ENCODE measurements around the gene ACOXL.
"Not testable (repeated sequence)": the region's sequence is repeated elsewhere in the genome, so short reads cannot be mapped to it uniquely, and the experiment has no call there.

ACOXL gene

DNA sequence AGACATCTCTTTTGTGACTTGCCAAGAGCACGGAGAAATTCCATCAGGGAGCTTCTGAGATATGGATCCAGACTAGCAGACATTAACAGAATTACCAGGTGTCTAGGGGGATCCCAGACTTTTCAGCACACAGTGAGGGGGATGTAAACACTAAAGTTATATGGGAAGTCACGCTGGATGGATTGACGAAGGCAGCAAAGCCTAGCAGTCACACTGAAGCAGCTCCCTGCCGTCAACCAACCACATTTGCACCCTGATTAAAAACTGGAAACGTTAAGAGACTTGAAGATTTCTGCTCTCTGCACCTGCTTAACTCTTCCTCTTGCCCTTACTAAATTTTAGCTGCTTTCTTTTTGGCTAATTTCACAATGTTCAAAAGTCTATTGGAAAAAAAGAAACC, 325.9 kb downstream of the ACOXL start:
- peaks cover 17% of the 10 kb centered on the region for H3K4me1 ChIP-seq (ENCODE audit: control insufficient read depth, insufficient read depth, low read length)
- 73 to 75% methylated on average over 5 of the region's 5 CpGs for WGBS, 2 experiments
- no peak overlapping the region for H3K27ac ChIP-seq (ENCODE audit: insufficient read depth, low read depth, low read length, poor library complexity, severe bottlenecking)
- no peaks in the 10 kb centered on the region for H3K9me3 ChIP-seq (ENCODE audit: control insufficient read depth, low read length)
- no peaks in the 10 kb centered on the region for H3K27me3 ChIP-seq (ENCODE audit: control insufficient read depth, insufficient read depth, low read length, poor library complexity, severe bottlenecking)
- no peaks in the 10 kb centered on the region for H3K36me3 ChIP-seq (ENCODE audit: control insufficient read depth, insufficient read depth, low read length)
- no peak overlapping the region for H3K4me3 ChIP-seq (ENCODE audit: insufficient read depth, low read depth, low read length)

DNA sequence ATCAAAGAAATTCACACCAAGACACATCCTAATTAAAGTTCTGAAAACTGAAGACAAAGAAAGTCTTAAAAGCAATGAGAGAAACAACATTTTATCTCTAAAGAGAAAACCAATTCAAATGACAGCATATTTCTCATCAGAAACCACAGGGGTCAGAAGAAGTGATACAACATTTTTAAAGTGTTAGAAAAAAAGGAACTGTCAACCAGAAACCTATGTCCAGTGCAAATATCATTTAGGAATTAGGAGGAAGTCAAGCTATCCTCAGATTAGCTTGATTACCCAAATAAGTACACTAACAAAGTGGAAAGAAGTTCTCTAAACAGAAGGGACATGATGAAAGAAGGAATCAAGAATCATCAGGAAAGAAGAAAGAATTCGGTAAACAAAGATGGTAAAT, 328.8 kb downstream of the ACOXL start:
- no peak overlapping the region for H3K27ac ChIP-seq (ENCODE audit: insufficient read depth, low read depth, low read length, poor library complexity, severe bottlenecking)

DNA sequence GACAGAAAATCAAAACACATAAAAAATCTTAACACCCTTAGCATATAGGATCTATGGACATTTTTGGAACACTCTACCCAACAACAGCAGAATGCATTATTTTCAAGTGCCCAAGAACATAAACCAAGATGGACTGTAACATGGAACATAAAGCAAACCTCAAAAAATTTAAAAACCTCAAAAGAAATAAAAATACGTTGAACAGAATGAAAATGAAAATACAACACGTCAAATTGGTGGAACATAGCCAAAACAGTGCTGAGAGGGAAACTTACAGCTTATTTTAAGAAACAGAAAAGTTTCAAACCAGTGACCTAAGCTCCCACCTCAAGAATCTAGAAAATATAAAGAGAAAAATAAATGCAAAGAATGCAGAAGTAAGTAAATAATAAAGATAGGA, 330.0 kb downstream of the ACOXL start:
- Histone ChIP-seq H3K4me3 (ENCODE audit: insufficient read depth, low read depth, low read length) (no peak overlapping the region), H3K27me3 (ENCODE audit: control insufficient read depth, insufficient read depth, low read length, poor library complexity, severe bottlenecking) (no peaks in the 10 kb centered on the region), H3K36me3 (ENCODE audit: control insufficient read depth, insufficient read depth, low read length) (no peaks in the 10 kb centered on the region), H3K9me3 (ENCODE audit: control insufficient read depth, low read length) (no peaks in the 10 kb centered on the region), H3K4me1 (ENCODE audit: control insufficient read depth, insufficient read depth, low read length) (no peaks in the 10 kb centered on the region), H3K27ac (ENCODE audit: insufficient read depth, low read depth, low read length, poor library complexity, severe bottlenecking) (no peak overlapping the region)
- 78 to 95% methylated on average over 2 of the region's 2 CpGs for WGBS, 2 experiments

More for the DNA sequence above, 328.8 kb downstream of the ACOXL start:
- no peaks in the 10 kb centered on the region for H3K9me3 ChIP-seq (ENCODE audit: control insufficient read depth, low read length)
- WGBS, 2 experiments: 90 to 100% methylated on average over 1 of the region's 1 CpG
- no peaks in the 10 kb centered on the region for H3K36me3 ChIP-seq (ENCODE audit: control insufficient read depth, insufficient read depth, low read length)
- no peak overlapping the region for H3K4me3 ChIP-seq (ENCODE audit: insufficient read depth, low read depth, low read length)
- H3K4me1 ChIP-seq (ENCODE audit: control insufficient read depth, insufficient read depth, low read length): no peaks in the 10 kb centered on the region
- H3K27me3 ChIP-seq (ENCODE audit: control insufficient read depth, insufficient read depth, low read length, poor library complexity, severe bottlenecking): no peaks in the 10 kb centered on the region

DNA sequence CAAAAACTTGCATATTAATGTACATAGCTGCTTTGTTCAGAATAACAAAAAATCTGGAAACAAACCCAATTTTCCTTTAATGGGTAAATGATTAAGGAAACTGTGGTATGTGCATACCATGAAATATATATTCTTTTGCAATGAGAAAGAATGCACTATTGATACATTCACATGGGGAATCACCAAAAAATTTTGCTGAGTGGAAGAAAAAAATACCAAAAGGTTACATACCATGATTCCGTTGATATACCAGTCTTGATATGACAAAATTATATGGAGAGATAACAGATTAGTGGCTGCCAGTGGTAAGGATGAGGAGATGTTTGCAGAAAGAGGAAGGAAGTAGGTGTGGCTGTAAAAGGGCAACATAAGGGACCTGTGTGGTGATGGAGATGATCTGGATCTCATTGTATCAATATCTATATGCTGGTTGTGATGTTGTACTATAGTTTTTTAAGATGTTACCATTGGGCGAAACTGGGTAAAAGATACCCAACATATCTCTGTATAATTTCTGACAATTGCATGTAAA, 333.8 kb downstream of the ACOXL start:
- no peaks in the 10 kb centered on the region for H3K27me3 ChIP-seq (ENCODE audit: control insufficient read depth, insufficient read depth, low read length, poor library complexity, severe bottlenecking)
- H3K36me3 ChIP-seq (ENCODE audit: control insufficient read depth, insufficient read depth, low read length): no peaks in the 10 kb centered on the region
- 100% methylated on average over 1 of the region's 2 CpGs for WGBS, 2 experiments
- H3K4me3 ChIP-seq (ENCODE audit: insufficient read depth, low read depth, low read length): no peak overlapping the region
- no peak overlapping the region for H3K27ac ChIP-seq (ENCODE audit: insufficient read depth, low read depth, low read length, poor library complexity, severe bottlenecking)
- no peaks in the 10 kb centered on the region for H3K4me1 ChIP-seq (ENCODE audit: control insufficient read depth, insufficient read depth, low read length)
- H3K9me3 ChIP-seq (ENCODE audit: control insufficient read depth, low read length): no peaks in the 10 kb centered on the region

DNA sequence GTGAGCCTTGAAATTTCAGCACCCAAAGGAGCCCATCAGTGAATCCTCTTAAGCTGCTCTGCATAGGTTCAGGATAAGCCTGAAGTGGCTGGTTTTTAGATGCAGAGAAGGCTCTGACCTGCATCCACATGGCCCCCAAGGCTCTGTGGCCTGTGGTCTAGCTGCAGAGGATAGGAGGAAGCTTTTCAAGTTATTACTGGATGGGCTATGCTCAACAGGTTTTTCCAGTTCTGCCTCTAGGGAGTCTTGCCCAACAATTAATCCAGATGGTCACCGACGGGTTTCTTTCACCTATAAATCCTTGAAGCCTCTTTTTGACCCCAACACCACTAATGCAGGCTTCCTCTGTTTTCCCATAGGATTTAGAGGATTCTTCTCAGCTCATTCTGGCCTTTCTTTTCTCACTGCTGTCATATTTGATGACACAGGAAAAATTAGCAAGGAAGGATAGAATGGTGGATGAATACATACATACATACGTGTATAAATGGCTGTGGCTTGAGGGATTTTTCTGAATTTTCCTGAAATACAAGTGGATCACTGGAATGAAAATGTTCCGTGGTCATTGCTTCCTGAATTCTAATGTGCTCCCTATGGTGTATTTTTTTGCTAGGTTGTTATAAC, 336.2 kb downstream of the ACOXL start:
- no peaks in the 10 kb centered on the region for H3K27me3 ChIP-seq (ENCODE audit: control insufficient read depth, insufficient read depth, low read length, poor library complexity, severe bottlenecking)
- H3K36me3 ChIP-seq (ENCODE audit: control insufficient read depth, insufficient read depth, low read length): no peaks in the 10 kb centered on the region
- H3K4me3 ChIP-seq (ENCODE audit: insufficient read depth, low read depth, low read length): no peak overlapping the region
- H3K4me1 ChIP-seq (ENCODE audit: control insufficient read depth, insufficient read depth, low read length): no peaks in the 10 kb centered on the region
- no peak overlapping the region for H3K27ac ChIP-seq (ENCODE audit: insufficient read depth, low read depth, low read length, poor library complexity, severe bottlenecking)
- no peaks in the 10 kb centered on the region for H3K9me3 ChIP-seq (ENCODE audit: control insufficient read depth, low read length)
- 87 to 90% methylated on average over 4 of the region's 4 CpGs for WGBS, 2 experiments

DNA sequence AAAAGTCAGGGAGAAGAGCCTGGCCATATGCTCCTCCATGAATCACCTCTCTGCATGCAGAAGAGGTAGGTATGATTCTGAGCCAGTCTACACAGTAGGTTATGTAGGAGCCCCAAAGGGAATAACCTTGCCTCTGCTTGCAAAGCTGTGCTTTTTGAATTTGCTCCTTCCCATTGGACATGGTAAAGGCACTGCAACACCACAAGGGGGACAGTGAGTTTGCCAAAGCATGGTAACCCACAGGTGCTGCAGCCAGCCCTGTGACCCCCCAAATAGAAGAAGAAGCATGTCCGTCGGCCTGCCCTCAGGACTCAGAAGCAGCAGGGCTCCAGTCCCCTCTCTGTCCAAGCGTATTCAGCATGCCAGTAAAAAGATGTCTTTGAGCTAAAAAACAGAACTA, 337.3 kb downstream of the ACOXL start:
- H3K4me1 ChIP-seq (ENCODE audit: control insufficient read depth, insufficient read depth, low read length): no peaks in the 10 kb centered on the region
- H3K27ac ChIP-seq (ENCODE audit: insufficient read depth, low read depth, low read length, poor library complexity, severe bottlenecking): no peak overlapping the region
- no peaks in the 10 kb centered on the region for H3K36me3 ChIP-seq (ENCODE audit: control insufficient read depth, insufficient read depth, low read length)
- H3K4me3 ChIP-seq (ENCODE audit: insufficient read depth, low read depth, low read length): no peak overlapping the region
- no peaks in the 10 kb centered on the region for H3K27me3 ChIP-seq (ENCODE audit: control insufficient read depth, insufficient read depth, low read length, poor library complexity, severe bottlenecking)
- 88 to 90% methylated on average over 3 of the region's 3 CpGs for WGBS, 2 experiments
- no peaks in the 10 kb centered on the region for H3K9me3 ChIP-seq (ENCODE audit: control insufficient read depth, low read length)

DNA sequence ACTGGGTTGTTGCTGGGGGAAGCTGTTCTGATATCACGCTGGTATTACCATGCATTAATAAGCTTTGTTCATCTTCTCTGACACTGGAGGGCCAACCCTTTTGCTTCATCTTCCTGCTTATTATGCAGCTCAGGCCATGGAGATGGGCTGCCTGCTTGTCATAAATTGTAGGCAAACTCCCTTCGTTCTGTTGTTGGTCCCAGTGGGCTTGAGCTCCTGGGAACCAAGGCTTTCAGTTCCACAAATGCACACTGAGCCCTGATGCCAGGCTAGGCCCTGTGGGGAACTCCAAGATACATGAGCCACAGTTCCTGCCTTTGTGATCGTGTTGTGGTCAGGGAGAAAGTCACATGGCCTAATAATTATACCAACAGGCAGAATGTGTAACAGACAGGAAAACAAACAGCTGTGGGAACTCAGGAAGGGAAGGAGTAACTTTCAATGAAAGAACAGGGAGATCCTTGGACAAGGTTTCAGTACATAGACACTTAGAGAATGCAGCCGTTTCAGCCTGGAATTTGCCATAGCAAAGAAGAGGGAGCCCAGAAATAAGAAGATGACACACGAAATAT, 339.3 kb downstream of the ACOXL start:
- Histone ChIP-seq H3K27ac (ENCODE audit: insufficient read depth, low read depth, low read length, poor library complexity, severe bottlenecking) (no peak overlapping the region), H3K4me3 (ENCODE audit: insufficient read depth, low read depth, low read length) (no peak overlapping the region), H3K27me3 (ENCODE audit: control insufficient read depth, insufficient read depth, low read length, poor library complexity, severe bottlenecking) (no peaks in the 10 kb centered on the region), H3K9me3 (ENCODE audit: control insufficient read depth, low read length) (no peaks in the 10 kb centered on the region), H3K36me3 (ENCODE audit: control insufficient read depth, insufficient read depth, low read length) (no peaks in the 10 kb centered on the region), H3K4me1 (ENCODE audit: control insufficient read depth, insufficient read depth, low read length) (no peaks in the 10 kb centered on the region)
- WGBS, 2 experiments: 83 to 90% methylated on average over 5 of the region's 5 CpGs

DNA sequence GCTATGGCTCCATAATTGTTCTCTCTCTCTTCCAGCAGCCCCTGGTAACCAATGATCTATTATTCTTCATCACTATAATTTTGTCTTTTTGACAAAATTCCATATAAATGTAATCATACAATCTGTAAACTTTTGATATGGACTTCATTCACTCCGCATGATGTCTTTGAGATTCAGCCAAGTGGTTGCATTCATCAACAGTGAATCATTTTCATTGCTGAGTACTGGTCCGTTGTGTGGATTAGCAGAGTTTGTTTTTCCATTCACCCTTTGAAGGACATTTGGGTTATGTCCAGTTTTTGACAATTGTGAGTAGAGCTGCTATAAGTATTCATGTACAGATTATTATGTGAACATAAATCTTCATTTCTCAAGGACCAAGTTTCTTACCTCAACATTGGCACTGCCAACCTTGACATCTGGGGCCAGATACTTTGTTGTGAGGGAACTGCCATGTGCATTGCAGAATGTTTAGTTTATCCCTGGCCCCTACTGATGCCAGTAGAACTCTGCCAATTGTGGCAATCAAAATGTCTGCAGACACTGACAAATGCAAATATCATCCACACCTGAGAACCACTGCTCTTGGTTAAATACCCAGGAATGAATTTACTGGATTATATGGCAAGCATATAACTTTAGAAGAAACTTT, 340.0 kb downstream of the ACOXL start:
- Histone ChIP-seq H3K27me3 (ENCODE audit: control insufficient read depth, insufficient read depth, low read length, poor library complexity, severe bottlenecking) (no peaks in the 10 kb centered on the region), H3K4me3 (ENCODE audit: insufficient read depth, low read depth, low read length) (no peak overlapping the region), H3K4me1 (ENCODE audit: control insufficient read depth, insufficient read depth, low read length) (no peaks in the 10 kb centered on the region), H3K27ac (ENCODE audit: insufficient read depth, low read depth, low read length, poor library complexity, severe bottlenecking) (no peak overlapping the region), H3K36me3 (ENCODE audit: control insufficient read depth, insufficient read depth, low read length) (no peaks in the 10 kb centered on the region), H3K9me3 (ENCODE audit: control insufficient read depth, low read length) (no peaks in the 10 kb centered on the region)
- 87 to 92% methylated on average over 2 of the region's 2 CpGs for WGBS, 2 experiments

DNA sequence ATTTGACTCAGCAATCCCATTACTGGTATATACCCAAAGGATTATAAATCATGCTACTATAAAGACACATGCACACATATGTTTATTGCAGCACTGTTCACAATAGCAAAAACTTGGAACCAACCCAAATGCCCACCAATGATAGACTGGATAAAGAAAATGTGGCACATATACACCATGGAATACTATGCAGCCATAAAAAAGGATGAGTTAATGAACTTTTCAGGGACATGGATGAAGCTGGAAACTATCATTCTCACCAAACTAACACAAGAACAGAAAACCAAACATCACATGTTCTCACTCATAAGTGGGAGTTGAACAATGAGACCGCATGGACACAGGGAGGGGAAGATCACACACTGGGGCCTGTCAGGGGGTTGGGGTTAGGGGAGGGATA, 350.3 kb downstream of the ACOXL start:
- not testable (repeated sequence) for H3K4me1 ChIP-seq (ENCODE audit: control insufficient read depth, insufficient read depth, low read length); H3K9me3 ChIP-seq (ENCODE audit: control insufficient read depth, low read length); H3K27me3 ChIP-seq (ENCODE audit: control insufficient read depth, insufficient read depth, low read length, poor library complexity, severe bottlenecking); H3K27ac ChIP-seq (ENCODE audit: insufficient read depth, low read depth, low read length, poor library complexity, severe bottlenecking); H3K36me3 ChIP-seq (ENCODE audit: control insufficient read depth, insufficient read depth, low read length); H3K4me3 ChIP-seq (ENCODE audit: insufficient read depth, low read depth, low read length)
- 0% methylated on average over 1 of the region's 1 CpG for WGBS, 2 experiments

DNA sequence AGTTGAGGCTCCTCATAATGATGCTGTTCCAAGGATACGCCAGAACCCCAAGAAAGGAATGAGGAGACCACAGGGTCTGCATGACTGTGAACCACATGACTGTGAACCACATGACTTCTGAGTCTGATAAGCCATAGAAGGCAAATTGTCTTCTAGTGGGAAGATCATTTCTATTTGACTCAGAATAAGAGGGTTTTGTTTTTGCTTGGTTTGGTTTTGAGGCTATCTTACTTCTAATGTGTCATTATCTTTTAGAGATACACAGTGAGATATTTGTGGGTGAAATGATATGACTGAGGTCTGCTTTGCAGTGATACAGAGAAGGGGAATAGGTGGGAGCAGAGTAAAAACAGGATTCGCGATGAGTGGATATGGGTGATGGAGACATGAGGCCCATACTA, 359.4 kb downstream of the ACOXL start:
- H3K4me3 ChIP-seq (ENCODE audit: insufficient read depth, low read depth, low read length): no peak overlapping the region
- 93 to 99% methylated on average over 3 of the region's 3 CpGs for WGBS, 2 experiments
- no peaks in the 10 kb centered on the region for H3K4me1 ChIP-seq (ENCODE audit: control insufficient read depth, insufficient read depth, low read length)
- H3K9me3 ChIP-seq (ENCODE audit: control insufficient read depth, low read length): no peaks in the 10 kb centered on the region
- no peak overlapping the region for H3K27ac ChIP-seq (ENCODE audit: insufficient read depth, low read depth, low read length, poor library complexity, severe bottlenecking)
- no peaks in the 10 kb centered on the region for H3K36me3 ChIP-seq (ENCODE audit: control insufficient read depth, insufficient read depth, low read length)
- H3K27me3 ChIP-seq (ENCODE audit: control insufficient read depth, insufficient read depth, low read length, poor library complexity, severe bottlenecking): no peaks in the 10 kb centered on the region

Data from ectodermal cell (in vitro differentiated cells).